ENCODE results near the gene PCP4L1.

DNA sequence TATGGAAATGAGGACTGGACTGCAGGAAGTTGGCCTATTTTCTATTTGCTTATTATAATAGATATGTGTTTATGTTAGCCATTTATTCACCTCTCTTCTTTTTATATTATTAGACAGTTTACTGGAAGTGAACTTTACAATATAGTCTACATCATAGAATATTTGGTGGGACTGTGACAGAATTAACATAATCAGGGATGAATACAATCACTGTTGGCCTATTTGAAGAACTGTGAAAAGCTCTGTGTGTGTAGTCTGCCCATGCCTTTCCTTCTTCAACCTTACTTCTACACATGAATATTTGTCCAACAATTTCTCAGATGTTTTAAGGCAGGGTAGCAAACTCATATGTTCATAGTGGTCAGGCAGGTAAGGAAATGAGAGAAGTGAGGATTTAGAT is 38.9 kb downstream of the PCP4L1 start:
- TF ChIP-seq, protein P1, sequence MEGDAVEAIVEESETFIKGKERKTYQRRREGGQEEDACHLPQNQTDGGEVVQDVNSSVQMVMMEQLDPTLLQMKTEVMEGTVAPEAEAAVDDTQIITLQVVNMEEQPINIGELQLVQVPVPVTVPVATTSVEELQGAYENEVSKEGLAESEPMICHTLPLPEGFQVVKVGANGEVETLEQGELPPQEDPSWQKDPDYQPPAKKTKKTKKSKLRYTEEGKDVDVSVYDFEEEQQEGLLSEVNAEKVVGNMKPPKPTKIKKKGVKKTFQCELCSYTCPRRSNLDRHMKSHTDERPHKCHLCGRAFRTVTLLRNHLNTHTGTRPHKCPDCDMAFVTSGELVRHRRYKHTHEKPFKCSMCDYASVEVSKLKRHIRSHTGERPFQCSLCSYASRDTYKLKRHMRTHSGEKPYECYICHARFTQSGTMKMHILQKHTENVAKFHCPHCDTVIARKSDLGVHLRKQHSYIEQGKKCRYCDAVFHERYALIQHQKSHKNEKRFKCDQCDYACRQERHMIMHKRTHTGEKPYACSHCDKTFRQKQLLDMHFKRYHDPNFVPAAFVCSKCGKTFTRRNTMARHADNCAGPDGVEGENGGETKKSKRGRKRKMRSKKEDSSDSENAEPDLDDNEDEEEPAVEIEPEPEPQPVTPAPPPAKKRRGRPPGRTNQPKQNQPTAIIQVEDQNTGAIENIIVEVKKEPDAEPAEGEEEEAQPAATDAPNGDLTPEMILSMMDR (IDR thresholded peaks at IDR 0.05; ENCODE audit: borderline replicate concordance, extremely low read depth, low read length, poor library complexity, severe bottlenecking) = no peak
- TF ChIP-seq EZH2 (IDR thresholded peaks at IDR 0.05; ENCODE audit: borderline replicate concordance, low read depth, low read length, severe bottlenecking) = no peak
